Activated effector memory CD4-positive, alpha-beta T cell treated with anti-CD3 and anti-CD28 coated beads, Interleukin-2, amount 50 U/mL, for 16 hours (primary cell): ENCODE results near the gene GAL3ST3.

Experiments
- DNase-seq: peaks from one replicate; pipeline ENCODE4 v3.0.0-alpha.2; 2020

The GAL3ST3 gene

DNA sequence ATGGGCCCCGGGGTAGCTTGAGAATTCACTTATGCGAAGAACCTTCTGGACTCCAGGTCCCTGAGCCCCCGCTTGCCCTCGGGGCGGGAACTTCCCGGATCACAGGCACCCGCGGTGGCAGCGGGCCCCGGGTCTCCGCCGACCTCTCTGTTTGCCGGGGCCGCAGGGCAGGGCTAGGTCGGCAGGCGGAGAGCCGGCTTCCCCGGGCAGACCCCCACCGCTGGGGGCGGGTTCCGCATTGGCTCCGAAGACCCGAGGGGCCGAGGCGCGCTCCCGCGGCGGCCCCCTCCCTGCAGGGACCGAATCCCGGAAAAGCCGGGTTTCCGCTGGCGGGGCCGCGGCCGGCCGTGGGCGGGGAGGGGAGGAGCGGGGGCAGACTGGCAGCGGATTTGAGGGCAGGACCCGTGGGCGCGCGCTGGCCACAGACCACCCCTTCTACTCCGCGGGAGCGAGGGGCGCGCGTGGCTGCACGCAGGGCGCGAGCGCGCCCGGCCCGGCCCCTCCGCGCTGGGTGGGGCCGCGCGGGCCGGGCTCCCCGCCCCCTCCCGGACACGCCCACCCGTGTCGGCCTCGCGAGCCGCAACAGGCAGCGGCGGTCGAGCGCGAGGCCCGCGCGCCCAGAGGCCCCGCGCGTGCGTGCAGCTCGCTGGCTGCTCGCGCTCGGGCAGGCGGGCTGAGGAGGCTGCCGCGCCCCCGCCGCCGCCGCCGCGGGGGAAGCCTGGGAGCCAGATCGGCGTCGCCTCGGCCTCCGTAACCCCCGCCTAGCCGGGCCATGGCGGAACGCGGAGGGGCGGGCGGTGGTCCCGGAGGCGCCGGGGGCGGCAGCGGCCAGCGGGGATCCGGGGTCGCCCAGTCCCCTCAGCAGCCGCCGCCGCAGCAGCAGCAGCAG lies 21.0 kb upstream of the GAL3ST3 start, which contains the start of gene PACS1:
Gene PACS1 (plus strand): TSS at position 558 of the 889 bp plus-strand sequence. CDS start 215 bp downstream, at position 773.
- peak; percentile 92 for DNase-seq

DNA sequence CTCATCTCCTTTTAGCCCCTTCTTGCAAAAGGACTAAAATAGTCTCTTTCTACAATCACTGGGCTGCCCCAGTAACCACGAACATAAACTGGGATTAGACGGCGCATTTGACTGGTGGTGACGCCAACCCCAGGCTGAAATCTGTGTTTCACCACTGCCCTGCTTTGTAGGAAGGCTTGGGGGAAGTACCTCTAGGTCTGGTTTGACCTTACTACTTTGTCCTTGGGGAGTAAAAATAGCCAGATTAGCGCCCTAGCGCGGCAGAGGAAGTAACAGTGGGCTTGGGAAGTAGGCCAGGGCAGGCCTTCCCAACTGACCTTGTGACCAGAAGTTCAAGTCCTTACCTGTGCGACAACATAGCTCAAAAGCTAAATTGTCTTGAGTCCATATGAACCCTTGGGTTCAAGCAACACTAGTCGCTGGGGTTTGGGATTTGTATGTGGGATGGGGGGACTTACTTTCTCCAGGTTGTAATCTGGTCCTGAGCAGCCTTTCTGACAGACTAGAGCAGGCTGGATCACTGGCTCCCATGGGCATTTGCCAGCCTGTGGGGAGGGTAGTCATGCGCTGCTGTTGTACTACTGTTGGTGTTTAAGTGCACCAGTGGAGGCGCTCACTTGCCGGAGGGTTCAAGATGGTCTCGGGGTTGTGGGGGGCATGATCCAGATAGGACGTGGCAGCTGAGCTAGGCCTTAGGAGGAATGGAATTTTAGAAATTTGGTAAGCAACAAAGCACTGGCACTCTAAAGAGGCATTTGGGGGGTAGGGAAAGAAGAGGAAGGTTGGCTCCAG lies 20.2 kb upstream of the GAL3ST3 start:
- DNase-seq, result peak; percentile 77

DNA sequence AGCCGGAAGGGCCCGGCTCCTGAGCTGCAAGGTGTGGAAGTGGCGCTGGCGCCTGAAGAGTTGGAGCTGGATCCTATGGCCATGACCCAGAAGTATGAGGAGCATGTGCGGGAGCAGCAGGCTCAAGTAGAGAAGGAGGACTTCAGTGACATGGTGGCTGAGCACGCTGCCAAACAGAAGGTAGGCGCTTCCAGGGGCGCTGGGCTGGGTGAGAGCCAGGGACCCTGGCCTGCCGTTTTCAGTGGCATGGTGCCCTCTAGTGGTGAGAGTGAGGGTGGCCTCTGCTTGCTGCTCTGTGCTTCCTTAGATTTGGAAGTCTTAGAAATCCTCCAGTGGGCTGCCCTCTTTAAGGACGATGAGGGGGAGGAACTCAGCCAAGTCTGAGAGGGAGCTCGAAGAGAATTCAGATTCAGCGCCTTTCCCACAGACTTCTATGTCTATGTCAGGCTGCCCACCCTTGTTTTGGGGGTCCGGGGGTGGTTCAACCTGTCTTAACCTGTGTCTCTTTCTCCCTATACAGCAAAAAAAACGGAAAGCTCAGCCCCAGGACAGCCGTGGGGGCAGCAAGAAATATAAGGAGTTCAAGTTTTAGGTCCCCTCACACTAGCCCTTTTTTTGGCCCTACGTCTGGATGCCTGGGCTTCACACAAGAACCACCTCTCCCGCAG lies 19.3 kb upstream of the GAL3ST3 start:
- peak; percentile 91 for DNase-seq

DNA sequence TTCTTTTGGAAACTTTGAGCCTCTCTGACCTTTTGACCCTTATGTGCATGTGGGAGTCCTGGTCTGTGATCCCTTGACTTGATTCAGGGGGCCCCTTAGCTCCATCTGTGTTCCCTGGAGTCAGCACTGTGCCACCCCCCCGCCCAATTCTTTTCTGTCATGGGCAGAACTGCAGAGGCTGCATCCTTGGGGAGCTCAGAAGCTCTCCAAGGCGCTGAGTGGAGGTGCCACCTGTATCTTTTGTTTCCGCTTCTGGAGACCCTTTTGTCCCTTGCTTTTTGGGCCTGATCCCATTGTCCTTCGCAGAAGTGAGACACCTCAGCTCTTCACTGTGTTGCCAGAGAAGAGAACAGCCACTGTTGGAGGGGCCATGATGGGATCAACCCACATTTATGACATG lies 18.7 kb upstream of the GAL3ST3 start:
- DNase-seq, result no peak

DNA sequence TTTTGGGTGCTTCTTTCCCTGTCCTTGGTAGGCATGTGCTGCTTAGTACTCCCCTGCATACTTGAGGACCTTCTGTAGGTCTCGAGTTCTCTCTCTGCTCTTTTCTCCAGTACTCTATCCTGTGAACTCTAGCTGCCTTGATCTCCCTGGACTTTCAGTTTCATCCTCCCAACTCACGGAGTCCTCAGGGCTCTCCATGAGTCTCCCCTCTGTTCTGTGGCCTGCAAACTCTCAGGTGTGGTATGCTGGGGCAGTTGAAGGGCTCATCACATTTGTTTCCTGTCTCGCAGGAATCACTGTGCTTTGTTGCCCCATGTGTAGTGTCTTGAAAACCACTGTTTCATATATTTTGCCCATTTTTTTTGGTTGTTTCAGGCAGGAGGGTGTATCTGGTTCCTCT lies 17.8 kb upstream of the GAL3ST3 start:
- DNase-seq, result no peak

DNA sequence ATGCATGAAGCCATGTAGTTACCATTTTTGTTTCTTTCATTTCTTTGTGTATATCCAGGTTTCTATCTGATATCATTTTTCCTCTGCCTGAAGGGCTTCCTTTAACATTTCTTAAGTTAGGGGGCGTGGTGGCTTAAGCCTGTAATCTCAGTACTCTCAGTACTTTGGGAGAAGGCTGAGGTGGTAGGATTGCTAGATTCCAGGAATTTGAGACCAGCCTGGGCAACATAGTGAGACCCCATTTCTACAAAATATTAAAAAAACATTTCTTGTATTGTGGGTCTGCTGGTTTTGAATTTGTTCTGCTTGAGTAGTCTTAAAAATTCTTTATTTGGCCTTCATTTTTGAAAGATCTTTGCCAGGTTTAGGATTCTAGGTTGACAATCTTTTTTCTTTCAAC lies 15.6 kb upstream of the GAL3ST3 start:
- no peak for DNase-seq

DNA sequence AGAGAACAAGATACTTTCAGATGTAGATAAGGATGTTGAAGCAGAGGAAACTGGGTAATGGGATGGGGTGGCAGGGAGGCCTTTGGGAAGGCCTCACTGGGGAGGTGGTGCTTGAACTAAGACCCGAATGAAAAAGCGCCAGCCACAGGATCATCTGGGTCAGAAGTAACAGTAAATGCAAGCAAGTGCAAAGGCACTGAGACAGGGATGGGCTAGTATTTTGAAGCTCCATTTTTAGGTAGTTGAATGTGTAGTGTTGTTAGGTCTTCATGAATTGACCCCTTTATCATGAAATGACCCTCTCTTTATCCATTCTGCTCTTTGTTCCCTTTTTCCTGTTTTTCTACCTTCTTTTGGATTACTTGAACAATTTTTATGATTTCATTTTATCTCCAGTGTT lies 14.9 kb upstream of the GAL3ST3 start:
- DNase-seq, result no peak

DNA sequence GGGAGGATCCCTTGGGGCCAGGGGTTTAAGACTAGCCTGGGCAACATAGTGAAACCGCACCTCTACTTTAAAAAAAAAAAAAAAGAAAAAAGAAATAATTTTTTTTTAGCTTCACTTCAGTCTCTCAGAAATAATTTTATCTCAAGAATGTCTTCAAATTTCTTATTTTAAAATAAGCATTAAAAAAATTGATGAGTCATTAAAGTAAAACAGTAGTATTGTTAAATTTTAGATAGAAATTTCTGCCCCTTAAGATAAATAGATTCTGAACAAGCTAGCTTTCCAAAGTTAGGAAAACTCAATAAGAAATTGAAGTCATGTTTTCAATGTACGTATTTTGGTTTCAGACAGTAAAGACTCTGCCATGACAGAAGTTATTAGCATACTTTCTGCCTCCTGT lies 13.4 kb upstream of the GAL3ST3 start:
- DNase-seq, result no peak

DNA sequence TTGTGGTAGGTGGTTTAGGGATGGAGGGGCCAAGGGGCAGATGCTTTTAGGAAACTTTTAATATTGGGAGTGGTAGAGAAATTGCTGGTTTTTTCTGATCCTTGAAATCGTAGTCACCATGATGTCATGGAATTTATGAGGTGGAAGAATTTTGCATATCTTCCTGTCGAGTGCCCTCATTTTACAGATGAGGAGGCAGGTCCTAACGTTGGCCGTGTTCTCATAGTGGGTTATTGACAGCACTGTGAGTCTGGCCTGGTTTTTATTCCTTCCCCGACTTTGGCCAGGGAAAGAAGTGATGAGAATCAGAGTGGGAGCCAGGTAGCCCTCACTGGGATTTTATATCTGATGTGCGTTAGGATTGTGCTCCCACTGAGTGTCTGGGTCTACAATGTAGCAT lies 12.3 kb upstream of the GAL3ST3 start:
- DNase-seq, result peak; percentile 44

DNA sequence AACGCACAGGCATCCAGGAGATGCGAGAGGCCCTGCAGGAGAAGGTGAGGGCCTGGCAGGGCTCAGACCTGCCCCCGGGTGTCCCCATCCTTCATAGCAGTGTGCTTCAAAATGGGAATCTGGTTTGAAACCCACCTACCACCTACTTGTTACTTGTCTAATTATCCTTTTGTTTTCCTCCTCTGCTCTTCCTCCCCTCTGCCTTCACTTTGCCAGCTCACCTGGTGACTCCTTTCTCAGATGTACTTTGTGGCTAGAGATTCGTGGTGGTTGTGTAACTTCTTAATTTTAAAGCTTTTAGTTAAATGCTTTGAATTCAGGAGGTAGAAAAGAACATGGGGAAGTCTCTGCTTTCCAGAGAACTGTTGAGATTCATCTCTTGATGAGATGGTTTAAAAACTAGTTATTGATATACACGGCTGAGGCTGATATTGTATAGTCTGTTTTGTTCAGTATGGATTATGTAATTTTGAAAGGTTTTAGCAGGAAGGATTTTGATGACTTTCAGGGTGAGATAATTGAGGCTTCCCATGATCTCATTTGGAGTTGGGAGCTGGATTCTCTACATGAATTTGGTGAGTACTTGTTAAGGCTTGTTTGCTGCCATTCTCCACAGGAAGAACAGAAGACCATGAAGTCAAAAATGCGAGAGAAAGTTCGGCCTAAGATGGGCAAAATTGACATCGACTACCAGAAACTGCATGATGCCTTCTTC lies 11.2 kb upstream of the GAL3ST3 start:
- DNase-seq, result no peak

DNA sequence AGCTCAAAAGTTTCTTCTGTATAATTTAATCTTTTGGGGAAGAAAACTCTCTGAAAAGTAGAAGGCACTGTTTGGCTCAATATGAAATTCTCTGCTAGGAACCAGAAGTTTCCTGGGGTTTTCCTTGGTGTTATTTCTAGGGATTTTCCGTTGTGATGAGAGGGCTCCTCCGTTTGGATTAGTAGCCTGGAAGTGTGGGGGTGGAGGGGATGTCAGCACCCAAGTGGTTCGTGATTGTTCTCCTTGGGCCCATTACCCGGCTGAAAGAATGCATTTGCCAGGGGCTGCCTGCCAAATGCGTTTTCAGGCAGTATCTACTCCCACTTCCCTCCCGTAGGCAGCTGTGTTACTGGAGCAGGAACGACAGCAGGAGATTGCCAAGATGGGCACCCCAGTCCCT lies 7.5 kb upstream of the GAL3ST3 start:
- no peak for DNase-seq

DNA sequence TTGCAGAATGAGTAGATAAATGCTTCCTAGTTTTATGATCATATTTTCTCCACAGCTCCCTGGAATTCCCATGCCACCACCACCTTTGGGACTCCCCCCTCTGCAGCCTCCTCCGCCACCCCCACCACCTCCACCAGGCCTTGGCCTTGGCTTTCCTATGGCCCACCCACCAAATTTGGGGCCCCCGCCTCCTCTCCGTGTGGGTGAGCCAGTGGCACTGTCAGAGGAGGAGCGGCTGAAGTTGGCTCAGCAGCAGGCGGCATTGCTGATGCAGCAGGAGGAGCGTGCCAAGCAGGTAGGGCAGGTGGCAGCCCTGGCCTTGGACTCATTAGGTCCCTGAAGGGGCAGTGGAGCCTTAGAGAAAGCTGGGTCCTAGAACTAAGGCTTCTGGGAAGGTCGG lies 6.1 kb upstream of the GAL3ST3 start:
- no peak for DNase-seq

DNA sequence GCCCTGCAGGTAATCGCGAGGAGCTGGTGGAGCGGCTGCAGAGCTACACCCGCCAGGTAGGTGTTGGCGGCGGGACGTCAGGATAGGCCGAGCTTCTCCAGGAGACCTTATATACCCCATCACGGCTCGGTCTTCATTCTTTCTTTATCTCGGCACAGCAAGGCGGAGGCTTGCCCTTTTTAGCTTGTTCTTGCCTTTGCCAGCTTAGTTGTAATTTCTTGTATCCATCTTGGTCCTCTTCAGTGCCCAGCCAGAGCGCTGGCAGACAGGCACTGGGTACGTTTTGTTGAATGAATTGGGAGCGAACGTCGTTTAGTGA lies 3.7 kb upstream of the GAL3ST3 start:
- no peak for DNase-seq

DNA sequence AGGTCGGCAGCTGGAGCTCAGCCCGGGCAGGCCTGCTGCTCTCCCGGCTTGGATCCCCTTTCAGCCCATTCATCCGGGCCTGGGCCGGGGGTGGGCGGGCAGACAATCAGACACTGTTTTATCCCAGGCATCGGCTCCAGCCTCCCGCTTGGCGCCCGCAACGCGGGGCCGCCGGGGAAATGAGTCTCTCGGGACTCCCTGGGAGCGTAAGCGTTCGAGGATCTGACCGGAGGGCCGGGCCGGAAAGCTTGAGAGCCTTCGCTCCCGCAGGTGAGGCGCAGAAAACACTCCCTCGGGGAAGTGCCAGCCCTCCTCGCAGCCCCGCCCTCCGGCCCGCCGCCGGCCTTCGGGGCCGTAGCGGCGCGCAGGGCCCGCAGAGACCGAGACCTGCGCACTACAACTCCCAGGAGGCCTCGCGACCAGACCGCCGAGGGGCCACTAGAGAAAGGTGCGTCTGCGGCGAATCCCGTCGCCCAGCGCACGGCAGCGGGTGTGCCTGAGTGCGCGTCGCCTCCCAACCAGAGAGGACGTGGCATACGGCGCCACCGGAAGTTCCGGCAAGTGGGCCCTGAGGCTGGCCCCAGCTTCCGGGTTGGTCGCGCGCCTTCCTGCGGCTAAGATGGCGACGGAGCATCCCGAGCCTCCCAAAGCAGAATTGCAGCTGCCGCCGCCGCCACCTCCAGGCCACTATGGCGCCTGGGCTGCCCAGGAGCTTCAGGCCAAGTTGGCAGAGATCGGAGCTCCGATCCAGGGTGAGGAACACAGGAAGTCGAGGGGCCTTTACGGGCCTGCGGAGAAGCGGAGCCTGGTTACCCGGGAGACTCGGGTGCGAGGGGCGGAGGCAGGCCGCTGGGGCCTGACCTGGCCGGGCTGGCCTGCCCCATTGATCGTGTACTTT lies 3.1 kb upstream of the GAL3ST3 start, which contains the start of gene SF3B2:
Gene SF3B2 (plus strand): TSS at position 599 of the 898 bp plus-strand sequence. CDS start 21 bp downstream, at position 620.
- DNase-seq, result peak; percentile 99

DNA sequence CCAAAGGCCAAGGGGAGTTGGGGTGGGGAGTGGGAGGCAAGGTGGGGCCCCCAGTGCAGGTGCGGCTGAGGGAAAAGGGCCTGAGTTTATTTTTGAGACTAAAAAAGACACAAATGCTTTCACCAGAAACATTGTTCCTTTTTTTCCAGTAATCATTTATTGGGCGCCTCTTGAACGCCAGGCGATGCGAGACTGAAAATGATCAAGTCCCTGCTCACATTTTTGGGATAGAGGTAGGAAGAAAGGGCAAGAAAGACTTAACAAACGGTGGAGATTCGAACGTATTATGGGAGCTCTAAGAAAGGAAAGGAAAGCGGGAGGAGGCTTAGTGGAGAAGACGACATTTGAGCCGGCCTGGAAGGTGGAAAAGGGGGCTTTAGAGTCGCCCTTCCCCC lies 2.4 kb upstream of the GAL3ST3 start:
- DNase-seq, result no peak

DNA sequence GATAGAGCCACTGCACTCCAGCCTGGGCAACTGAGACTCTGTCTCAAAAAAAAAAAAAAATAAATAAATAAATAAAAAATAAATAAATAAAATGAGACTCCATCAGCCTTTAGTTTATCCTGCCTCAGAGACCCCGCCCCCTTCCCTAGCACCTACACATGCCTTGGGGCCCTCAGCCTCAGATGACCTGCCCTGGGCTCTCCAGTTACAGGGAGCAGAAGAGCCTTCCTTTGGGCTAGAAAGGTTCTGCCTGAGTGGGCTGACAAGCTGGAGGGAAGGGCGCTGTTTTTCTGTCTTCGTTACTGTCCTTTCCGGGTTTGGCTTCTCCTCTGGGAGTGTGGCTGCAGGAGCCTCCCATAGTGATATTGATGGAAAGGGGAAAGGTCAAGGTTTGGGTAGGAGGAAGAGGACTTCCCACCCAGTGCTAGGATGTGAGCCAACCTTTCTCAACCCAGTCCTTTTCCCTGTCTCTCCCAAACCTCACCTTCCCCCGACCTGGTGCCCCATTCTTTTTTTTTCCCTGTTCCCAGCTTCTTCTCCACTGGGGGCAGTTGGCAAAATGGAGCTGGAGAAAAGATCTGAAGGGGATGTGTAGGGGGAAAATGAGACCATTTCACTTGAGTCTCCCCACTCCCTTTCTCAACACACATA lies 1.7 kb upstream of the GAL3ST3 start:
- DNase-seq, result no peak

DNA sequence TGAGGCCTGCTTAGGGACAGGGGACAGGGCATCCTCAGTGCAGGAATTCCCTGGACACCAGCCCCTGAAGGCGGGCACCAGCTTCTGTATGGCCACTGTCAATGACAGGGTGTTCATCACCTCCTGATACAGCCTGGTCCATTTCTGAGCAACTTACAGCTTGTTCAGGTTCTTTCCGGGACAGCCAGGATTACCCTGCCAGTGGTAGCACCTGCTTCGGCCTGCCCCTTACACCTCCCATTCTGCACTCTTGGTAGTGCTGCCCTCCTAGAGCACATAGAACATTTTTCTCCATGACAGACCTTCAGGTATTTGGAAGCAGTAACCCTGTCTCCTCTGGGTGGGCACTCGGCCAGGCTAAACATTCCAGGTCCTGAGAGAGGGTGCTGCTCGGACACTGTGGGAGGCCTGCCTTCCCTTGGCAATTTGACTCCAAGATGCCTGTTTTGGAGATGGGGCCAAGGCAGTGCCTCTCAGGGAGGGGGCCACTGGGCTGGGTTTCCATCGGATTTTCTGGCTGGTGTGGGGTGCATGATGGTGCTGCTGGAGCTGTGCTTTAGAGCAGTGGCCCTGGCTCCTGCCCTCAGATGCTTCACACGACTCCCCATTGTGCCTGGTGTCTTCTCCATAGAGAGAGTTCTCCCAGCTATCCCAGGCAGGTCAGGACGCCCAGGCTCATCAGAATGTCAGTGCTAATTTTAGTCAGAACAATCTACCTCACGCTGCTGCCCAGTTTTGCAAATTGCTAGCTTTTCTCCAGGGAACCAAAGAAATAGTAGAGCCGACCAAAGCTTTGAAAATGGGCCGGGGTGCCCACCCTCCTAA lies 1.2 kb downstream of the GAL3ST3 start:
- no peak for DNase-seq

DNA sequence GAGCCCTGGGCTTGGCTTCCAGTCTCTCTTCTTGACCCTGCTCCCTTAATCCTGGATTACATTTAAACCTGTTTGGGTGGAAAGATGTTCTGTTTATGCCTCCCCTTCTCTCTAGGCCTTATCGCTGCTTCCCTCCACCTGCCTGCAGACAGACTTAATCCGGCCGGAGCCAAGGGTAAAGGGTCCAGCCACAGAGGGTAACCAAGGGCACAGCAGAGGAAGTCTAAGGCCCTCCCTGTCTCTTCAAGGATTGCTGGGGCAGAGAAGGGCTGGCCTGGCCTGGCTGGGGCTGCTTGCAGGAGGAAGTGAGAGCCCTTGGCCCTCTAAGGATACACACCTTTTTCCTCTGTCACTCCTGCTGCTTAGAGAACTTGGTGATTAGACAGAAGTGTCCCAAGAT lies 2.1 kb downstream of the GAL3ST3 start:
- DNase-seq, result no peak

DNA sequence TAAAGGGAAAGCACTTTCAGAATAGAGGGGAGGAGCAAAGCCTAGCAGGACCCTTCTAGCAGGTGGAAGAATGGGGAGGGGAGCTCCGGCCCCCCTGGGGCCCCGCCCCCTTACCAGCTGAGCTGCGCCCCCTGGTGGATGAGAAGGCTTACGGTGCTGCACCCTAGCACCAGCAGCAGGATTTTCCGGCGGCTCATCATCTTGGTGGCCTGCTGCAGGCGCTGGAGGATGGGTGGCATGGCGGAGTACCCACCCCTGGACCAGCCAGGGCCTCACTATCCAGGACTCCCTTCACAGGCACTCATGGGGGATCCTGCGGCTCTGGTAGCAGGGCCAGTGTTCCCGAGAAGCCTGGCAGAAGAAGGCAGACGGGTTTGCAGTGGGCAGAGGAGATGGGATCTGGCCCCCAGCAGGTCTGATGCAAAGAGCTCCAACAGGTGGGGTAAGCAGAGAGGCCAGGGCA lies 3.8 kb downstream of the GAL3ST3 start:
- peak; percentile 95 for DNase-seq

DNA sequence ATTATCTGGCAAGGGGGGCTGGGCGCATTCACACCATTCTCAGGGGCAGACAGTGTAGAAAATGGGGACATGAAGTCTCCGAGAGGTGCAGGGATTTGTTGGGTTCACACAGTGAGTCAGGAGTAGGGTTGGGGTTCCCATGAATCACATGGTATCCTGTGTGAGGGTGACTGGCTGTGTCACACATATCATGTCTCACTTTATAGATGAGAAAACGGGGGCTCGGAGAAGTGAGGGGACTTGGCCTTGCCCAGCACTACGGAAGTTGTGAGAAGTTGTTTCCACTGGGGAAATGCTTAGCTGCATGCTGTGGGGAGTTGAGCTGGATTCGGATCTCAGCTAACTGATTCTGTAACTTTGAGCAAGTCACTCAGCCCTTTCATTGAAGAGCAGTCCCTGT lies 4.2 kb downstream of the GAL3ST3 start:
- DNase-seq, result peak; percentile 67
